UCSD-AML1 (cell line): ENCODE data around the gene RXRA.

ENCODE experiments used
- DNase-seq: peaks from one replicate; lab custom pipeline; 2025; ENCODE audit not compliant: unreplicated experiment; lab: John Stamatoyannopoulos, UW

The RXRA gene

GRCh38 chr9:134486143-134486591 lies 159.9 kb downstream of the RXRA start:
- DNase-seq: no peak

- no peak for DNase-seq
Observed at GRCh38 chr9:134486596-134486995, 160.3 kb downstream of the RXRA start.
